IPS DF 6.9 (cell line): ENCODE measurements around the gene PHOX2A.

Experiments
- DNase-seq: peaks from one replicate; pipeline ENCODE4 v3.0.0-alpha.2; 2013; ENCODE audit warnings: low read depth, low spot score
- H3K27ac ChIP-seq: one replicate; pipeline ENCODE4 v1.5.1; 2013; ENCODE audit warnings: low read length, control low read depth
- H3K27me3 ChIP-seq: 2 replicates; pipeline ENCODE4 v1.6.1; 2013; ENCODE audit warnings: mild to moderate bottlenecking, low read length; ENCODE audit not compliant: control insufficient read depth, insufficient read depth
- H3K36me3 ChIP-seq: 2 replicates; pipeline ENCODE4 v1.6.1; 2013; ENCODE audit warnings: low read length; ENCODE audit not compliant: control insufficient read depth, insufficient read depth
- H3K4me1 ChIP-seq: 2 replicates; pipeline ENCODE4 v1.6.1; 2013; ENCODE audit warnings: low read length; ENCODE audit not compliant: control insufficient read depth, insufficient read depth
- H3K4me3 ChIP-seq: 2 replicates; pipeline ENCODE4 v1.5.1; 2013; ENCODE audit warnings: mild to moderate bottlenecking, low read length
- H3K9me3 ChIP-seq: 2 replicates; pipeline ENCODE4 v1.6.1; 2013; ENCODE audit warnings: low read length, inconsistent platforms; ENCODE audit not compliant: control insufficient read depth, insufficient read depth
- WGBS: extraction: QIAGEN DNeasy Blood & Tissue Kit; methylation state at CpG from one replicate; pipeline ENCODE4 v1.1.7; 2013; ENCODE audit warnings: mixed read lengths, missing lambda C conversion rate; ENCODE audit not compliant: insufficient read length, insufficient coverage; 5-methylcytosine and 5-hydroxymethylcytosine counted together

The PHOX2A gene

DNA sequence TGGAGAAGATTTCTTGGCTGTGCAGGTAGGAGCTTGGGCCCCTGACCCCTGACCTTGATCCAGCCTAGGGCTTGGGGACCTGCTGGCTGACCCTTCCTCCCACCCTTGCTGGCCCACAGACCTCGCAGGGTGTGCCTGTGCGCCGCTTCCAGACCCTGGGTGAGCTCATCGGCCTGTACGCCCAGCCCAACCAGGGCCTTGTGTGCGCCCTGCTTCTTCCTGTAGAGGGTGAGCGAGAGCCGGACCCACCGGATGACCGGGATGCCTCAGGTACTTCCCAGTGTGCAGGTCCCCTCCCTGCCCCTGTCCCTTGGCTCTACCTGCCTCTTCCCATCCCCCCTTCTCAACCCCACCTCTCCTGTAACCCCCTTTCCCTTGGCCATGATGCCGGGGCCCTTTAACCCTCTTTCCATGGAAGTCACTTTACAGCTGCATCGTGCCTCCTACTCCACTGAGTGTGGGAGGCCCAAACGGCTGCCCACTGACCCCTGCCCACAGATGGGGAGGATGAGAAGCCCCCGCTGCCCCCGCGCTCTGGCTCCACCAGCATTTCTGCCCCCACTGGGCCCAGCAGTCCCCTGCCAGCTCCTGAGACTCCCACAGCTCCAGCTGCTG lies 15.6 kb downstream of the PHOX2A start:
- Histone ChIP-seq H3K9me3 (no peaks in the 10 kb centered on the region), H3K27me3 (no peaks in the 10 kb centered on the region), H3K27ac (no peak overlapping the region), H3K4me3 (no peak overlapping the region), H3K4me1 (peaks cover 3% of the 10 kb centered on the region), H3K36me3 (peaks cover 42% of the 10 kb centered on the region)
- no peak for DNase-seq
- no CpG with 5 or more reads among the region's 16 CpGs for WGBS

DNA sequence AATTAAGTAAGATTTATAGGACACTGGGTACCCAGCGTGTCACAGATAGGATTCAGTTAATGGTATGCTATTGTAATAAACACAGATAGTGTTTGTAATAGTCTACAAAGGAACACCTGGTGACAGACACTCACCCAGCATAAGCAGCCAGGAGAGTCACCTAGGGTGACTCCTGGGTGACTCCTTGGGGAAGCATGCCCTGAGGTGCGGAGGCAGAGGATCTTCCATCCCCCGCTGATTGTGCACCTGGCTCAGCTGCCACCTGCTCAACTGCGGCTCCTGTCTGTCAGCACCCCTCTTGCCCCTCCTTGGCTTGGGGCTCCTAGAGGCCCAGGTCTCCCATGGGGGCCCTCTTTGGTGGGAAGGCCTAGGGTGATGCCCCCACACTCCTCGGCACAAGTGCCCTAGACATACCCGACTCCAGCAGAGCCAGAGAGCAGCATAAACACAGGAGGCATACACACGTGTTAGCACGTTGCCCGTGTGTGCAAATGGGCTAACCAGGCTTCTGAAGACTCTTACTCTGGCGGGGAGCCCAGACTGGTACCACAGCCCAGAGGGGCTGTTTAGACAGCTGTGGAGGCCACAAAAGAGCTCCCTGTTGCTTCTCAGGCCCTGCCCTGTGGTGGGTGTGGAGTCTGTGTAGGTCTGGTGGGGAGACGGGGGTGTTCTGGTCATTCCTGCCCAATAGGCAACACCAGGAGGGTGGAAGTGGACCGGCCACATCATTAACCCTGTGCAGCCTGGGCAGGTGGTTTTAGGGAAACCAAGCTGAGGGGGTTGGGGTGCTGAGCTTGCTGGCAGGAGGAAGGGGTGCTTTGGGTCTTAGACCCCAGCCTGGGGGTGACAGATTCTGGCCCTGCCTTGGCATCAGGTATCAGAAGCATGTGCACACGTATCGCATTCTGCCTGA lies 16.4 kb downstream of the PHOX2A start:
- DNase-seq = no peak
- Histone ChIP-seq H3K9me3 (no peaks in the 10 kb centered on the region), H3K27me3 (no peaks in the 10 kb centered on the region), H3K4me3 (no peak overlapping the region), H3K4me1 (peaks cover 5% of the 10 kb centered on the region), H3K36me3 (peaks cover 34% of the 10 kb centered on the region), H3K27ac (no peak overlapping the region)
- WGBS = no CpG with 5 or more reads among the region's 14 CpGs

- DNase-seq = no peak
- peaks cover 5% of the 10 kb centered on the region for H3K4me1 ChIP-seq
- no peak overlapping the region for H3K4me3 ChIP-seq
- WGBS = no CpG with 5 or more reads among the region's 5 CpGs
- H3K36me3 ChIP-seq = peaks cover 30% of the 10 kb centered on the region
- H3K27ac ChIP-seq = no peak overlapping the region
- H3K27me3 ChIP-seq = no peaks in the 10 kb centered on the region
- no peaks in the 10 kb centered on the region for H3K9me3 ChIP-seq
Observed at GRCh38 chr11:72226701-72227100, 17.3 kb downstream of the PHOX2A start.

- Histone ChIP-seq H3K4me3 (peak overlapping the region; percentile 64; the same call in 1 of the 2 replicates), H3K36me3 (peaks cover 20% of the 10 kb centered on the region), H3K9me3 (no peaks in the 10 kb centered on the region), H3K27me3 (no peaks in the 10 kb centered on the region), H3K4me1 (peaks cover 5% of the 10 kb centered on the region), H3K27ac (no peak overlapping the region)
- DNase-seq = no peak
- no CpG with 5 or more reads among the region's 11 CpGs for WGBS
Observed at GRCh38 chr11:72225411-72225951, 18.5 kb downstream of the PHOX2A start.

DNA sequence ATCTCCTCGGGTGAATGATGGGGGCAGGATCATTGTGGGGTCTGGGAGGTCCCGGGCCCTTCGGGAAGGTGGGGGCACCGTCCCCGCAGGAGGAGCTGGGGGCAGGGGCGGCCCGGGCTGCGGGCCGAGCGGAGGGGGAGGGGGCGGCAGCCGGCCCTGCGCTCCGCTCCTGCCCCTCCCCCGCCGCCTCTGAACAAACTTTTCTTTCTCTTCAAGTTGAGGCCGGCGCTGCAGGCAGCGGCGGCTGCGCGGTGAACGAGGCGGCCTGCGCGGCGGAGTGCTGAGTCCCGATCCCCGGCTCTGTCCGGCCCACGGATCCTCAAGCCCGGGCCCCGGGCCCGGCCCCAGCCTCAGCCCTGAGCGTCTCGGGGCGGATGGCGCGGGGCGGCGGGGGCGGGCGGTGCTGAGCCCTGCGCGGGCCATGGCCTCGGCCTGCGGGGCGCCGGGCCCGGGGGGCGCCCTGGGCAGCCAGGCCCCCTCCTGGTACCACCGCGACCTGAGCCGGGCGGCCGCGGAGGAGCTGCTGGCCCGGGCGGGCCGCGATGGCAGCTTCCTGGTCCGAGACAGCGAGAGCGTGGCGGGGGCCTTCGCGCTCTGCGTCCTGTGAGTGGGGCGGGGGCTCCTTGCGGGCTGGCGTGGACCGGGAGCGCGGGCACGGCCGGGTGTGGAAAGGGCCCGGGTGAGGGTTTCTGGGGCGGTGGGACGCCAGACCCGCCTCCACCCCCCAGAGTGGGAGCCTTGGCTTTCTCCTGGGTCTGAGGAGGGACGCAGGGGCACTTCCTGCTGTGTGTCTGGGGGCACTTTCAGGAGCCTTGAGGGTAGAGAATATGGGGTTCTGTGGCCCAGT lies 19.2 kb downstream of the PHOX2A start, which contains the start of gene INPPL1:
Gene INPPL1, plus strand, starts transcription at position 204 of the 847 bp plus-strand sequence. Its CDS starts 218 bp downstream, at position 422.
- Histone ChIP-seq H3K4me3 (peak within 1 kb of the TSS; percentile 64), H3K27ac (no peak within 1 kb of the TSS)
- no peak for DNase-seq

GRCh38 chr11:72223615-72224563 lies 20.1 kb downstream of the PHOX2A start:
- peaks cover 5% of the 10 kb centered on the region; the same call in 1 of the 2 replicates for H3K36me3 ChIP-seq
- peak overlapping the region; percentile 64; the same call in 1 of the 2 replicates for H3K4me3 ChIP-seq
- no peak overlapping the region for H3K27ac ChIP-seq
- no peak for DNase-seq
- no CpG with 5 or more reads among the region's 84 CpGs for WGBS
- peaks cover 5% of the 10 kb centered on the region for H3K4me1 ChIP-seq
- no peaks in the 10 kb centered on the region for H3K27me3 ChIP-seq
- H3K9me3 ChIP-seq = no peaks in the 10 kb centered on the region

More for the DNA sequence above, 19.2 kb downstream of the PHOX2A start, which contains the start of gene INPPL1:
- Histone ChIP-seq H3K36me3 (peaks cover 13% of the 10 kb centered on the region), H3K27me3 (no peaks in the 10 kb centered on the region), H3K4me1 (peaks cover 5% of the 10 kb centered on the region), H3K9me3 (no peaks in the 10 kb centered on the region)
- no CpG with 5 or more reads among the region's 81 CpGs for WGBS

DNA sequence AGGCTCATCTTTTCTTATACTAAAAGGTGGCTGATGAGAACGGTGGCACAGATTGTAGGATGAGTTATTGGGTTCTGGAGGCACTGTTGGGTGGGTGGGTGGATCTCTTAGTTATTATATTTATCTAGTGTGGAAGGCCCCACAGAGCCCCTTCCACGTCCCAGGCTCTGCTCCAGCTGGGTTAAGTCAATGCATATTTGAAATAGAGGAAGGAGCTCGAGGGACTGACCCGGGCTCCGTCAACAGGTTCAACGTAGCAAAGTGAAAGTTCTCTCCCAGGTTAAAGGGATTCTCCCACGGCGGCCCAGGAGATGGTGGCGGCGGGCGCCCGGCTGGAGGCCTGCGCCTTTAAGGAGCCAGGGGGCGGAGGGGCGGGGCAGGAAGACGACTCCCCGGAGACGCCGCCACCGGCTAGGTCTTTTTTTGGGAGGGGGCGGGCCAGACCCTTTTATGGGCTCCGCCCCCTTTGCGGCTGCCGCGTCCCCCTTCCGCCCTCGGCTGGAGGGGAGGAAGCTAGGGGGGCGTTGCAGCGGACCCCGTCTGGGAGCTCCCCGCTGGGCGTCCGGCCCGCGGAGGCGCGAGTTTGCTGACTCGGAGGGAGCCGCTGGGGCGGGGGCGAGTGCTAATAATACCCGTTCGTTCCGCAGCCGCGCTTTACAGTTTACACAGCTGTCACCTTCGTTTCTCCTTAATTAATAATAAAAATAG lies 20.9 kb downstream of the PHOX2A start:
- WGBS = no CpG with 5 or more reads among the region's 47 CpGs
- Histone ChIP-seq H3K9me3 (no peaks in the 10 kb centered on the region), H3K36me3 (no peaks in the 10 kb centered on the region), H3K4me3 (peak overlapping the region; percentile 64; the same call in 1 of the 2 replicates), H3K27ac (no peak overlapping the region), H3K27me3 (no peaks in the 10 kb centered on the region), H3K4me1 (peaks cover 5% of the 10 kb centered on the region)
- DNase-seq = peak; percentile 71

GRCh38 chr11:72222106-72222891 lies 21.7 kb downstream of the PHOX2A start:
- H3K9me3 ChIP-seq = no peaks in the 10 kb centered on the region
- no peaks in the 10 kb centered on the region for H3K27me3 ChIP-seq
- no peak for DNase-seq
- H3K4me1 ChIP-seq = peaks cover 5% of the 10 kb centered on the region
- H3K4me3 ChIP-seq = no peak overlapping the region
- H3K36me3 ChIP-seq = no peaks in the 10 kb centered on the region
- no peak overlapping the region for H3K27ac ChIP-seq
- no CpG with 5 or more reads among the region's 6 CpGs for WGBS
